Neuronal stem cell (in vitro differentiated cells): ENCODE results near the gene PPP2R2B.

ENCODE experiments used
- DNase-seq: peaks from one replicate; pipeline ENCODE4 v3.0.0-alpha.2; 2013; ENCODE audit warnings: low spot score
- H2AFZ ChIP-seq: one replicate; pipeline ENCODE4 v1.6.1; 2013; ENCODE audit warnings: mild to moderate bottlenecking, low read length, inconsistent platforms
- H2AK5ac ChIP-seq: 2 replicates; pipeline ENCODE4 v1.6.1; 2013; ENCODE audit warnings: low read depth, mild to moderate bottlenecking, inconsistent platforms, low read length, moderate library complexity, mixed read lengths
- H2BK120ac ChIP-seq: 2 replicates; pipeline ENCODE4 v1.6.1; 2013; ENCODE audit warnings: low read depth, mild to moderate bottlenecking, inconsistent platforms, low read length, moderate library complexity, mixed read lengths
- H2BK12ac ChIP-seq: one replicate; pipeline ENCODE4 v1.6.1; 2013; ENCODE audit warnings: low read length, inconsistent platforms
- H2BK15ac ChIP-seq: 2 replicates; pipeline ENCODE4 v1.6.1; 2013; ENCODE audit warnings: mild to moderate bottlenecking, low read length, inconsistent platforms, mixed read lengths
- H2BK5ac ChIP-seq: one replicate; pipeline ENCODE4 v1.6.1; 2013; ENCODE audit warnings: inconsistent platforms, mild to moderate bottlenecking, low read length, moderate library complexity
- H3K14ac ChIP-seq: one replicate; pipeline ENCODE4 v1.6.1; 2013; ENCODE audit warnings: low read length, inconsistent platforms
- H3K18ac ChIP-seq: 2 replicates; pipeline ENCODE4 v1.6.1; 2013; ENCODE audit warnings: low read length, inconsistent platforms
- H3K23ac ChIP-seq: 2 replicates; pipeline ENCODE4 v1.6.1; 2013; ENCODE audit warnings: low read depth, mild to moderate bottlenecking, mixed read lengths, low read length, inconsistent platforms; ENCODE audit not compliant: poor library complexity
- H3K27ac ChIP-seq: replicated peaks from 3 replicates; pipeline ENCODE4 v1.5.1; 2013; ENCODE audit warnings: low read length, inconsistent platforms
- H3K27me3 ChIP-seq, 3 experiments: 2 replicates each; pipeline ENCODE4 v1.6.1; 2013; ENCODE audit warnings: low read length in 3 of 3, mild to moderate bottlenecking in 2 of 3, inconsistent platforms in 1 of 3, low read depth in 1 of 3, mixed read lengths in 1 of 3, moderate library complexity in 1 of 3; ENCODE audit not compliant: control insufficient read depth in 3 of 3, insufficient read depth in 3 of 3
- H3K36me3 ChIP-seq, 2 donors: replicated peaks in 1 of 2; 2 replicates each; pipeline ENCODE4 v1.6.1; 2013; ENCODE audit warnings: low read length in 2 of 2; ENCODE audit not compliant: control insufficient read depth in 2 of 2, insufficient read depth in 2 of 2
- H3K4ac ChIP-seq: 2 replicates; pipeline ENCODE4 v1.6.1; 2013; ENCODE audit warnings: inconsistent platforms, mild to moderate bottlenecking, low read length, moderate library complexity
- H3K4me1 ChIP-seq, 2 donors: 1 replicate in 1 of 2; 2 replicates in 1 of 2; pipeline ENCODE4 v1.6.1; 2013; ENCODE audit warnings: low read length in 2 of 2, low read depth in 1 of 2; ENCODE audit not compliant: control insufficient read depth in 2 of 2, insufficient read depth in 1 of 2
- H3K4me2 ChIP-seq: one replicate; pipeline ENCODE4 v1.6.1; 2013; ENCODE audit warnings: mild to moderate bottlenecking, low read length, inconsistent platforms; ENCODE audit not compliant: insufficient read depth, poor library complexity, severe bottlenecking
- H3K4me3 ChIP-seq, 2 donors: 2 replicates each; pipeline ENCODE4 v1.5.1; 2013; ENCODE audit warnings: low read length in 2 of 2, mild to moderate bottlenecking in 2 of 2, inconsistent platforms in 1 of 2, moderate library complexity in 1 of 2
- H3K79me1 ChIP-seq: one replicate; pipeline ENCODE4 v1.6.1; 2013; ENCODE audit warnings: low read depth, mild to moderate bottlenecking, inconsistent platforms, low read length, moderate library complexity
- H3K9ac ChIP-seq: one replicate; pipeline ENCODE4 v1.6.1; 2013; ENCODE audit warnings: mild to moderate bottlenecking, low read depth, low read length, inconsistent platforms; ENCODE audit not compliant: poor library complexity
- H3K9me3 ChIP-seq, 2 donors: replicated peaks in 1 of 2; 2 replicates each; pipeline versions ENCODE3 to v1.6.1; 2013; ENCODE audit warnings: low read length in 2 of 2, mild to moderate bottlenecking in 2 of 2, inconsistent platforms in 1 of 2, low read depth in 1 of 2, mixed read lengths in 1 of 2, moderate library complexity in 1 of 2; ENCODE audit not compliant: control insufficient read depth in 2 of 2, insufficient read depth in 1 of 2
- H4K8ac ChIP-seq: one replicate; pipeline ENCODE4 v1.6.1; 2013; ENCODE audit warnings: low read depth, mild to moderate bottlenecking, inconsistent platforms, low read length, moderate library complexity
- H4K91ac ChIP-seq: one replicate; pipeline ENCODE4 v1.6.1; 2013; ENCODE audit warnings: low read length, low read depth, mild to moderate bottlenecking, inconsistent platforms; ENCODE audit not compliant: poor library complexity
- WGBS, 2 donors: extraction: QIAGEN DNeasy Blood & Tissue Kit; methylation state at CpG; one replicate each; pipeline ENCODE4 v1.1.7; 2013; ENCODE audit warnings: missing lambda C conversion rate in 2 of 2, mixed read lengths in 1 of 2; ENCODE audit not compliant: insufficient read length in 2 of 2, insufficient replicate concordance in 1 of 2; ENCODE audit errors: extremely low coverage in 2 of 2; 5-methylcytosine and 5-hydroxymethylcytosine counted together

The PPP2R2B gene

DNA sequence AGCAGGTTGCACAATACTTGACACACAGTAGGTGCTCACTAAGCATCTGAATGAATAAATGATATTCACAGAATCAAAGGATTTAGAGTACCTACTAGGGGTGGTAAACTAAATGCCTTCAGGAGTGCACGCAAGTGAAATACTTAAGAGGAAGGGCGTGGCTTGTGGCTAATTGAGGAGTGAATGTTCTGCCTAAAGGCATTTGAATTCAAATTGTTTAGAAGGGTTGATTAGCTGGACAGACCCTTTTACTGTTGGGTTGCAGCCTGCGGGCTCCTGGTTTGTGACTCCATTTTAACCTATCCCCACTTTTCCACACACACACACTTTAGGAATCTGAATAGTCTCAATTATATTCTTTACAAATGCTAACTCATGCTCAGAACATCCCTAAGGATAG, 63.1 kb downstream of the PPP2R2B start:
- Histone ChIP-seq H2BK120ac (no peak overlapping the region), H3K4me2 (no peak overlapping the region), H3K18ac (no peak overlapping the region), H2AK5ac (no peak overlapping the region), H2BK5ac (no peak overlapping the region), H3K9ac (no peak overlapping the region), H3K36me3 (no peaks in the 10 kb centered on the region), H3K4me1 (peaks cover 0 to 4% of the 10 kb centered on the region in 2 donors), H3K79me1 (no peaks in the 10 kb centered on the region), H3K4ac (no peak overlapping the region), H2AFZ (no peak overlapping the region), H3K14ac (no peak overlapping the region), H4K8ac (no peak overlapping the region), H3K4me3 (no peak overlapping the region), H4K91ac (no peak overlapping the region), H2BK15ac (no peak overlapping the region), H2BK12ac (no peak overlapping the region), H3K23ac (no peak overlapping the region), H3K27me3 (no peaks in the 10 kb centered on the region), H3K9me3 (no peaks in the 10 kb centered on the region), H3K27ac (no peak overlapping the region)
- DNase-seq = no peak
- WGBS, 2 donors = no CpG with 5 or more reads among the region's 3 CpGs

DNA sequence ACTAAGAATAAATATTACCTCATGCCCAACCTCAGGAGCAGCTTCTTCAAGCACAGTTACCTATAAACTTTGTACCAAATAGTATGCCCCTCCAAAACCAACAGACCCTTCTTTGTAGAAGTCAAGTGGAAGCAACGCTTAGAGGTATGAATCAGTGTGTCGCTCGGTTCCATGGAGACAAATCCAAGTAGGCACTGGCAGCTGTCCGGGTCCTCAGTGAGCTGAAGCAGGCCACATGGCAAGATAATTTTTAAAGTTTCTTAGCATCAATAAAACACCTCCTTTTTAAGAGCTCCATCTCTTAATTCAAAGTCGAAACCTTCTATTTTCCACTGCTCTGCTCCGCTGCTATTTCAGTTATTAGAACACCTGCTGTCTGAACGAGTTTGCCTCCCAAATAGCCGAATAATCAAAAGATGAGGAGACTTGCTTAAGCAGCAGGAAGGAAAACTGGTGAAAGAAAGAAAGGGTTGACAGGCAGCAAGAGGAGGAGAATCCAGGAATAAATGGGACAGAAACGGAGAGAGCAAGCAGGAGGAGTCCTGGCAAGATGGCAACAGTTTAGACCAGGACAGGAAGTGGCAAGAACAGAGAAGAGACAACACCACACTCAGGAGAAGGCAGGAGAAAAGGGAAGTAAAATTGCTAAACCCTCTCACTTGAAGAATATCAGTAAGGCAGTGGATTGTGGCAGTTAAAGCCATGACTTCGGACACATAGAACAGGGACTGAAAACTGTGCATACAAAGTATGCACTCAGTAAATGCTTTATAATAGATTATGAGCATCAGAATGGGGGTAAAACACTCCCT, 65.0 kb downstream of the PPP2R2B start:
- Histone ChIP-seq H3K4me3 (no peak overlapping the region), H3K36me3 (no peaks in the 10 kb centered on the region), H4K8ac (no peak overlapping the region), H3K4me1 (peaks cover 2 to 4% of the 10 kb centered on the region in 2 donors), H3K9ac (no peak overlapping the region), H3K79me1 (no peaks in the 10 kb centered on the region), H3K14ac (no peak overlapping the region), H3K18ac (no peak overlapping the region), H3K9me3 (no peaks in the 10 kb centered on the region), H3K4me2 (no peak overlapping the region), H2BK12ac (no peak overlapping the region), H3K4ac (no peak overlapping the region), H3K23ac (no peak overlapping the region), H3K27me3 (no peaks in the 10 kb centered on the region), H2BK120ac (no peak overlapping the region), H2AFZ (peak overlapping the region; percentile 18), H3K27ac (no peak overlapping the region), H2AK5ac (no peak overlapping the region), H4K91ac (no peak overlapping the region), H2BK15ac (no peak overlapping the region), H2BK5ac (no peak overlapping the region)
- DNase-seq = no peak
- WGBS, 2 donors = no CpG with 5 or more reads among the region's 10 CpGs

DNA sequence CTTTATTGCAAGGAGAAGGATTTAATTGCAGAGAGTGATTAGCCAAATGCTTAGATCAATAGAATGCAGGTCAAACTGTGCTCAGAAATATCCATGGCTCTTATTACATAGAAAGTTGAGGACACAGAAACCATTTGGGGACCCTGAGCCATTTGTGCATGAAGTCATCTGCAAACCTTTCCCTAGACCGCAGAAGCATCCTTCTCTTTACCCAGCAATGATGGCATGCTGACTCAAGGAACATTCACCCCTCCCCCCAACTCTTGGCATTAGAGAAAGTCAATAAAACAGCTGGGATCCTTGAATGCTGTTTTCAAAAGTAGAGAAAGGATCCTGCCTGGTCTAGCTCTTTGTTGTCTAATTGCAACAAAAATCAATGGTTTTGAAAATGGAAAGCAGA, 73.5 kb downstream of the PPP2R2B start:
- H3K4me2 ChIP-seq = no peak overlapping the region
- no peak overlapping the region for H3K23ac ChIP-seq
- H3K4me3 ChIP-seq = no peak overlapping the region
- no peak overlapping the region for H4K91ac ChIP-seq
- peaks cover 12 to 20% of the 10 kb centered on the region in 2 donors for H3K4me1 ChIP-seq
- H3K36me3 ChIP-seq = no peaks in the 10 kb centered on the region
- no peak overlapping the region for H3K27ac ChIP-seq
- H3K14ac ChIP-seq = no peak overlapping the region
- no peaks in the 10 kb centered on the region for H3K9me3 ChIP-seq
- H2AK5ac ChIP-seq = no peak overlapping the region
- no peak overlapping the region for H4K8ac ChIP-seq
- H3K18ac ChIP-seq = no peak overlapping the region
- no peak overlapping the region for H3K9ac ChIP-seq
- no CpG with 5 or more reads among the region's 1 CpG for WGBS, 2 donors
- no peak overlapping the region for H2BK12ac ChIP-seq
- H2BK5ac ChIP-seq = no peak overlapping the region
- H3K4ac ChIP-seq = no peak overlapping the region
- no peak overlapping the region for H2BK15ac ChIP-seq
- H3K79me1 ChIP-seq = peaks cover 2% of the 10 kb centered on the region
- no peak overlapping the region for H2BK120ac ChIP-seq
- no peak overlapping the region for H2AFZ ChIP-seq
- H3K27me3 ChIP-seq = no peaks in the 10 kb centered on the region
- DNase-seq = no peak

DNA sequence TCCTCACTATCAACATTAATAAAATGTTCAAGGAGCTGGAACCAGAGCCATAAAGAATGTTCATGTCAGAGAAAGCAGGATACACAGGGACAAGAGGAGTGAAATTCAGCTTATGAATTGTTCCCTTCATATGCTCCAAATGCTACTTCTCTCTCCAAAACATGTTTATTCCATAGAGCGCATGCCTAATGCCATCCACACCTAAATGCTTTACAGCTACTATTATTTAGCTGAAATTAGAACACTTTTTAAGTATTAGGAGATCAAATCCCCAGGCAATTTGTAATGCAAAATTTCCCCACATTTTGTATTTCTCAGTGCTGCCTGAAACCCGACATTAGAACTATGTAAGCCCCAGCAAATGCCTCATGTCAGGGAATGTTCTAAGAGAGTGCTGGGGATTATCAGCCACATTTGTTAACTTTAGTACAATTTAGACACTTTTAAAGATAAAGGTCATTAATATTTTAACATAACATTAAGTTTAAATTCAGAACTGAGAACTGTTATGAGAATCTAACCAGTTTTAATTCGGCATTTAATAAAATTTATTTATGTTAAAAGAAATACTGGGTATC, 75.5 kb downstream of the PPP2R2B start:
- Histone ChIP-seq H3K4me2 (no peak overlapping the region), H3K9ac (no peak overlapping the region), H3K36me3 (no peaks in the 10 kb centered on the region), H3K79me1 (peaks cover 2% of the 10 kb centered on the region), H4K8ac (no peak overlapping the region), H3K27ac (no peak overlapping the region), H2BK12ac (no peak overlapping the region), H3K14ac (no peak overlapping the region), H3K27me3 (no peaks in the 10 kb centered on the region), H2BK120ac (no peak overlapping the region), H2AK5ac (no peak overlapping the region), H2BK15ac (no peak overlapping the region), H3K18ac (no peak overlapping the region), H3K9me3 (no peaks in the 10 kb centered on the region), H3K4ac (no peak overlapping the region), H4K91ac (no peak overlapping the region), H3K23ac (no peak overlapping the region), H3K4me3 (no peak overlapping the region), H3K4me1 (peaks cover 11 to 26% of the 10 kb centered on the region in 2 donors), H2AFZ (no peak overlapping the region), H2BK5ac (no peak overlapping the region)
- DNase-seq = no peak
- WGBS, 2 donors = no CpG with 5 or more reads among the region's 3 CpGs
